Measurements from ENCODE around the gene TOMM6.
A peak's percentile ranks its signal among the peaks of the same experiment; 100 is the strongest.

Gene TOMM6

GRCh38 chr6:41755895-41756294 is 31.6 kb upstream of the TOMM6 start:
- ATAC-seq: no peak
- TF ChIP-seq ZC3H10 (CRISPR knock-in tag; IDR thresholded peaks at IDR 0.05): no peak

GRCh38 chr6:41756354-41756753 is 31.1 kb upstream of the TOMM6 start:
- no peak for TF ChIP-seq SNAI2 (CRISPR knock-in tag; IDR thresholded peaks at IDR 0.05)
- no peak for TF ChIP-seq TCF4 (CRISPR knock-in tag; IDR thresholded peaks at IDR 0.05; ENCODE audit: borderline replicate concordance)
- TF ChIP-seq BACH2 (CRISPR knock-in tag; IDR thresholded peaks at IDR 0.05; ENCODE audit: borderline replicate concordance): no peak
- TF ChIP-seq PATZ1 (CRISPR knock-in tag; IDR thresholded peaks at IDR 0.05; ENCODE audit: borderline replicate concordance): no peak
- no peak for TF ChIP-seq ZC3H10 (CRISPR knock-in tag; IDR thresholded peaks at IDR 0.05)
- no peak for TF ChIP-seq ARNTL (CRISPR knock-in tag; IDR thresholded peaks at IDR 0.05; ENCODE audit: borderline replicate concordance, low read depth)
- no peak for TF ChIP-seq ZNF565 (CRISPR knock-in tag; conservative IDR thresholded peaks at IDR 0.05; ENCODE audit: low read depth)
- no peak for ATAC-seq

GRCh38 chr6:41757271-41757670 is 30.2 kb upstream of the TOMM6 start:
- no peak for ATAC-seq
- no peak for TF ChIP-seq GLIS3 (CRISPR knock-in tag; IDR thresholded peaks at IDR 0.05)
- no peak for TF ChIP-seq SNAI2 (CRISPR knock-in tag; IDR thresholded peaks at IDR 0.05)
- no peak for TF ChIP-seq OSR1 (CRISPR knock-in tag; IDR thresholded peaks at IDR 0.05)
- TF ChIP-seq ZNF8 (CRISPR knock-in tag; IDR thresholded peaks at IDR 0.05): no peak
- TF ChIP-seq CSRNP3 (CRISPR knock-in tag; IDR thresholded peaks at IDR 0.05): no peak
- TF ChIP-seq ZFP30 (CRISPR knock-in tag; IDR thresholded peaks at IDR 0.05): no peak
- TF ChIP-seq TCF4 (CRISPR knock-in tag; IDR thresholded peaks at IDR 0.05; ENCODE audit: borderline replicate concordance): no peak
- no peak for TF ChIP-seq ZNF70 (CRISPR knock-in tag; IDR thresholded peaks at IDR 0.05)
- no peak for TF ChIP-seq PPARA (CRISPR knock-in tag; IDR thresholded peaks at IDR 0.05; ENCODE audit: borderline replicate concordance)
- TF ChIP-seq ZC3H10 (CRISPR knock-in tag; IDR thresholded peaks at IDR 0.05): no peak
- TF ChIP-seq POU6F1 (CRISPR knock-in tag; IDR thresholded peaks at IDR 0.05; ENCODE audit: borderline replicate concordance, low read depth): no peak
- TF ChIP-seq ISL1 (CRISPR knock-in tag; IDR thresholded peaks at IDR 0.05): no peak
- TF ChIP-seq PATZ1 (CRISPR knock-in tag; IDR thresholded peaks at IDR 0.05; ENCODE audit: borderline replicate concordance): no peak

GRCh38 chr6:41757931-41758640 is 29.4 kb upstream of the TOMM6 start:
- ATAC-seq: peak; percentile 53
- TF ChIP-seq CSDC2 (CRISPR knock-in tag; IDR thresholded peaks at IDR 0.05): no peak
- TF ChIP-seq ZFP30 (CRISPR knock-in tag; IDR thresholded peaks at IDR 0.05): no peak
- no peak for TF ChIP-seq PPARA (CRISPR knock-in tag; IDR thresholded peaks at IDR 0.05; ENCODE audit: borderline replicate concordance)
- TF ChIP-seq RARB (CRISPR knock-in tag; IDR thresholded peaks at IDR 0.05): no peak

- ATAC-seq: no peak
- no peak for TF ChIP-seq ISL1 (CRISPR knock-in tag; IDR thresholded peaks at IDR 0.05)
- TF ChIP-seq TOX (CRISPR knock-in tag; IDR thresholded peaks at IDR 0.05; ENCODE audit: borderline replicate concordance): no peak
- TF ChIP-seq ZNF8 (CRISPR knock-in tag; IDR thresholded peaks at IDR 0.05): no peak
- TF ChIP-seq ZNF70 (CRISPR knock-in tag; IDR thresholded peaks at IDR 0.05): no peak
- no peak for TF ChIP-seq ZFP3 (CRISPR knock-in tag; IDR thresholded peaks at IDR 0.05)
- no peak for TF ChIP-seq ESRRG (CRISPR knock-in tag; IDR thresholded peaks at IDR 0.05)
- TF ChIP-seq ZFP30 (CRISPR knock-in tag; IDR thresholded peaks at IDR 0.05): no peak
- TF ChIP-seq BACH2 (CRISPR knock-in tag; IDR thresholded peaks at IDR 0.05; ENCODE audit: borderline replicate concordance): no peak
- TF ChIP-seq ARNTL (CRISPR knock-in tag; IDR thresholded peaks at IDR 0.05; ENCODE audit: borderline replicate concordance, low read depth): no peak
- TF ChIP-seq SNAI2 (CRISPR knock-in tag; IDR thresholded peaks at IDR 0.05): no peak
- no peak for TF ChIP-seq PPARA (CRISPR knock-in tag; IDR thresholded peaks at IDR 0.05; ENCODE audit: borderline replicate concordance)
- no peak for TF ChIP-seq RARB (CRISPR knock-in tag; IDR thresholded peaks at IDR 0.05)
- TF ChIP-seq TSHZ2 (CRISPR knock-in tag; IDR thresholded peaks at IDR 0.05): no peak
- TF ChIP-seq PATZ1 (CRISPR knock-in tag; IDR thresholded peaks at IDR 0.05; ENCODE audit: borderline replicate concordance): no peak
These were observed 28.9 kb upstream of the TOMM6 start for GRCh38 chr6:41758641-41759035.

Measured in SK-N-SH treated with all-trans-retinoic acid at 6 μM for 48 hours (cell line).